ENCODE measurements around the gene ANO1.

DNA sequence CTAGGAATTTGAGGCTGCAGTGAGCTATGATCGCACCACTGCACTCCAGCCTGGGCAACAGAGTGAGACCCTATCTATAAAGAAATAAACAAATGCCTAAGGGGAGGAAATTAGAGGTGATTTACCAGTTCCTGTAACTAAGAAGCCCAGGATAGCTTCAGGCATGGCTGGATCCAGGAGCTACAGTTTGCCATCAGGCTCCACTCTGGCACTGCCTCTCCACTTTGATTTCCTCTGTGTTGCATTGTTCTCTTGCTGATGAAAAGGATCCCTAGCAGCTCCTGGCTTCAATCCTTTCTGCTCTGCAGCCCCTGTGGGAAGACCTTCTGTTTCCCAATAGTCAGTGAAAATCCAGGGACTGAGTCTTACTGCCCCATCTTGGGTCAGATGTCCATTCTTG lies 104.9 kb downstream of the ANO1 start:
- TF ChIP-seq, protein P1, sequence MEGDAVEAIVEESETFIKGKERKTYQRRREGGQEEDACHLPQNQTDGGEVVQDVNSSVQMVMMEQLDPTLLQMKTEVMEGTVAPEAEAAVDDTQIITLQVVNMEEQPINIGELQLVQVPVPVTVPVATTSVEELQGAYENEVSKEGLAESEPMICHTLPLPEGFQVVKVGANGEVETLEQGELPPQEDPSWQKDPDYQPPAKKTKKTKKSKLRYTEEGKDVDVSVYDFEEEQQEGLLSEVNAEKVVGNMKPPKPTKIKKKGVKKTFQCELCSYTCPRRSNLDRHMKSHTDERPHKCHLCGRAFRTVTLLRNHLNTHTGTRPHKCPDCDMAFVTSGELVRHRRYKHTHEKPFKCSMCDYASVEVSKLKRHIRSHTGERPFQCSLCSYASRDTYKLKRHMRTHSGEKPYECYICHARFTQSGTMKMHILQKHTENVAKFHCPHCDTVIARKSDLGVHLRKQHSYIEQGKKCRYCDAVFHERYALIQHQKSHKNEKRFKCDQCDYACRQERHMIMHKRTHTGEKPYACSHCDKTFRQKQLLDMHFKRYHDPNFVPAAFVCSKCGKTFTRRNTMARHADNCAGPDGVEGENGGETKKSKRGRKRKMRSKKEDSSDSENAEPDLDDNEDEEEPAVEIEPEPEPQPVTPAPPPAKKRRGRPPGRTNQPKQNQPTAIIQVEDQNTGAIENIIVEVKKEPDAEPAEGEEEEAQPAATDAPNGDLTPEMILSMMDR (IDR thresholded peaks at IDR 0.05; ENCODE audit: low read length), result no peak
- TF ChIP-seq EZH2 (IDR thresholded peaks at IDR 0.05; ENCODE audit: borderline replicate concordance, low read length), result no peak
